AG04449 (cell line): Measurements from ENCODE around the gene TLE4.

Source experiments
- CTCF ChIA-PET: fragments of 350-600 bp; formaldehyde crosslinking; extraction: SDS; loops from one replicate; lab custom pipeline; 2021; ENCODE audit warnings: antibody characterized with exemption; lab: Yijun Ruan, JAX
- POLR2A ChIA-PET: fragments of 400-600, 350-600 bp; formaldehyde crosslinking; extraction: SDS; loops from one replicate; lab custom pipeline; 2020; ENCODE audit warnings: antibody characterized with exemption, inconsistent platforms; lab: Yijun Ruan, JAX
- DNase-seq: peaks from one replicate; pipeline ENCODE4 v3.0.0-alpha.2; 2010; ENCODE audit warnings: low read depth, low spot score
- H3K4me3 ChIP-seq: 2 replicates; pipeline ENCODE4 v1.5.1; 2011; ENCODE audit warnings: low read depth, mild to moderate bottlenecking, control low read depth, low read length
- TF ChIP-seq, protein P1 (sequence below): IDR thresholded peaks from one replicate; pipeline ENCODE4 v1.5.1; 2011; ENCODE audit warnings: mild to moderate bottlenecking, moderate library complexity, low read length, control low read depth, inconsistent platforms; ENCODE audit not compliant: insufficient read depth; ENCODE audit errors: missing control alignments

The TLE4 gene

DNA sequence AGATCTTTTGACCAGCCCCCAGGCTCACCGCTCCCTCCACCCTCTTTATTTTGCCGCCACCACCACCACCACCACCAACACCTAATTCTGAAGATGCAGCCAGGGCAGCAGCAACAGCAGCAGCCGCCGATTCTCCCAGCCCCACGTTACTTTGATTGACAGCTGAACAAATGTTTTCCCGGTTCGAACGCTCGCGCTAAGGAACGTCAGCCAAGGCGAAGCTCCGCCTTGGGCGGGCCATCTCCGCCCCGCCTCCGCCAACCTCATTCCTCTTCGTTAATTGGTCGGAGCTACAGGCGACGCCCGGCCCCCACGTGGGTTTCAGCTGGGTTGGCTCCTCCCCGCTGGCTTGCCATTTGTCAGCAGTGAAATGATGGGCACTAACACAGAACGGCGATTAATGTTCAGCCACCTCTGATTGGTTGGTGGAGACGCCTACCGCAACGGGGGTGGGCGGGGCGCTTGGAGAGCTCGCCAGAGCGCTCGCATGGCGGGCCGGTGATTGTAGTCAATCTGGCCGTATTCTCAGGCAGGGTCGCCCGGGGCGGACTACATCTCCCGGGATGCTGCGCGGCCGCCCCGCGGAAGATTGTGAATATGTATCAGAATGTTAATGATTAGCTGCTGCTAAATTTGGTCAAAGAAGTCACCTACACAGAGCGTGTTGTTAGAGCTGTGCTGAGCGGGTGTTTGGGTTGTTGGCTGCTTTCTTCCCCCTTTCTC, at the start of gene TLE4:
Gene TLE4, plus strand, starts transcription at position 657 of the 723 bp plus-strand sequence. CDS start 826 bp downstream, outside the sequence.
- peak within 1 kb of the TSS; percentile 75 for H3K4me3 ChIP-seq
- ChIA-PET POLR2A (interaction anchor here (0.5 to 2.0 kb wide), 40 partner anchors 8 to 1648 kb away, joined by 3 to 9 read pairs (median 3); no protein-coding TSS in a partner anchor), CTCF (interaction anchor here (1.1 to 2.2 kb wide), 2 partner anchors 433 to 442 kb away, joined by 3 to 7 read pairs; no protein-coding TSS in a partner anchor)
- peak; percentile 100 for DNase-seq
- TF ChIP-seq, protein P1, sequence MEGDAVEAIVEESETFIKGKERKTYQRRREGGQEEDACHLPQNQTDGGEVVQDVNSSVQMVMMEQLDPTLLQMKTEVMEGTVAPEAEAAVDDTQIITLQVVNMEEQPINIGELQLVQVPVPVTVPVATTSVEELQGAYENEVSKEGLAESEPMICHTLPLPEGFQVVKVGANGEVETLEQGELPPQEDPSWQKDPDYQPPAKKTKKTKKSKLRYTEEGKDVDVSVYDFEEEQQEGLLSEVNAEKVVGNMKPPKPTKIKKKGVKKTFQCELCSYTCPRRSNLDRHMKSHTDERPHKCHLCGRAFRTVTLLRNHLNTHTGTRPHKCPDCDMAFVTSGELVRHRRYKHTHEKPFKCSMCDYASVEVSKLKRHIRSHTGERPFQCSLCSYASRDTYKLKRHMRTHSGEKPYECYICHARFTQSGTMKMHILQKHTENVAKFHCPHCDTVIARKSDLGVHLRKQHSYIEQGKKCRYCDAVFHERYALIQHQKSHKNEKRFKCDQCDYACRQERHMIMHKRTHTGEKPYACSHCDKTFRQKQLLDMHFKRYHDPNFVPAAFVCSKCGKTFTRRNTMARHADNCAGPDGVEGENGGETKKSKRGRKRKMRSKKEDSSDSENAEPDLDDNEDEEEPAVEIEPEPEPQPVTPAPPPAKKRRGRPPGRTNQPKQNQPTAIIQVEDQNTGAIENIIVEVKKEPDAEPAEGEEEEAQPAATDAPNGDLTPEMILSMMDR: no peak

DNA sequence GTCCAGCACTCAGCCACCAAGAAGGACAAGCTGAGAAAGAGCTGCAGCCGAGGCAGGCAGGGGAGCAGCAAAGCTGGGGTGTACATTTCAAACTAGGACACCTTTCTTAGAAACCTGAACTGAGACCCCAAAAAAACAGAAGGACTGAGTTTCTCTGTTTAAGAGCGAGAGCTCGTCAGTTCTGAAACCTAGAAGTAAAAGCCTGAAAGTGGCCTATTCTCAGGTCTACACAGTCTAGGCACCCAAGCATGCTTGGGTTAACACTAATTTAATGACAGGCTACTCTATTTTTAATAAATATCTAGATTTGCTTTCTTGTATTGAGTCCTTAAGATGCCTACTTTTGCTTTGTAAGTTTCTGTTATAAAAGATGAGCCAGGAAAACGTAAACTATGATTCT, 49.0 kb upstream of the TLE4 start:
- DNase-seq: no peak
- TF ChIP-seq, protein P1: no peak
- ChIA-PET CTCF (no interaction called here), POLR2A (no interaction called here)
- no peak overlapping the region for H3K4me3 ChIP-seq

DNA sequence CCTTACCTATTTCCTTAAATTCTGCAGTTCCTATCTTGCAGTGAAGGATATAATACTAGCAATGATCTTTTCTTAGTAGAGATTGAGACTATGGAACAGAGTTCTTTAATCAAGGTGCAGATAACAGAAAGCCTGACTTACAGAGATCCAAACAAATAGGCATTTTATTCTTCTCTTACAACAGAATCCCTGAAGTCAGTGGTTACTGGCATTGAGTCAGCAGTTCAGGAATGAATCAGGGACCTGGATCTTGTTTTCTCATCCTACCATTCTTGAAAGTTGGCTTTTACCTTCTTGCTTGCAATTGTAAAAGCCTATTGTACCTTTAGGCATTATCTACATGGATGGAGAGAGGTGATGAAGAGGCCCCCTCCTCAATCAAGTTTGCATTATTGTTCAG, 47.5 kb upstream of the TLE4 start:
- ChIA-PET POLR2A (no interaction called here), CTCF (no interaction called here)
- H3K4me3 ChIP-seq: no peak overlapping the region
- TF ChIP-seq, protein P1: no peak
- no peak for DNase-seq

DNA sequence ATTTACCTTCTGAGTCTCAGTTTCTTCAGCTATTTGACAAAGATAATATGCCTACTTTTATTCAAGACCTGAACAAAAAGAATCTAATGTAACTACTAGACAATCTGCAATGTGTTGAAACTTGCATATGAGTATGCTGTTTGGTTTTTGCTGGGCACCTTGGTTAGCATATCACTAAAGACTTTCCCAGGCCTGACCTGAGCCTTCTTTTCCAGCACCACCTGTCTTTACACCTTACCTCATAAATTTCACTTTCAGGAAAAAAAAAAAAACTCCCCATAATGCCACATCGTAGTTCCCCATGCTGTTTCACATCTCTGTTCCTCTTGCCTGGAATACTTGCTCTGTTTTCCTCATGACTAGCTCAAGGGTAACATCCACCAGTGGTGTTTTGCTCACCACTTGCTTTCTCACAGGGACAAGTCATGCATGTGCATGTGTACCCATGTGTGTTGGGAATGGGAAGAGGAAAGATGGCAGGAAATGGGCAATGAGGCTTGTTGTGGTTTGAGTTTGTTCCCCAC, 45.6 kb upstream of the TLE4 start:
- DNase-seq: no peak
- ChIA-PET POLR2A (no interaction called here), CTCF (no interaction called here)
- no peak overlapping the region for H3K4me3 ChIP-seq
- TF ChIP-seq, protein P1: no peak

DNA sequence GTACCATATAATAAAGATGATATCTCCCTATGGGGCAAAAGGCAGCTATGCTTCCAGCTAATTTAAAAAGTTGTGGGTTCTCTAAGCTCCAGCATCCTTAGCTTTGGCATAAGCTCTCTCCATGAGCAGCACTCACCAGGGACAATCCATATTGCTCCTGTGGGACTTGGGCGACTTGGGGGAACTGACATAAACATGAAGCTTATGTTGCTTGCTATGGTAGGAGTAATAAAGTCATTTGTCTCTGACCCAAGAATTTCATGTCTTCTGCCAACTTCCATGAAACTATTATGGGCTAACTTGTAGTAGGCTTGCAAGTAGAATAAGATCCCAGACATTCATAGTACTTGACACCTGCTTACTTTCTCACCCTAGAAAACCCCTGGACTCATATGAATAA, 36.2 kb upstream of the TLE4 start:
- TF ChIP-seq, protein P1: no peak
- DNase-seq: no peak
- POLR2A ChIA-PET: no interaction called here
- no peak overlapping the region for H3K4me3 ChIP-seq
- CTCF ChIA-PET: no interaction called here

DNA sequence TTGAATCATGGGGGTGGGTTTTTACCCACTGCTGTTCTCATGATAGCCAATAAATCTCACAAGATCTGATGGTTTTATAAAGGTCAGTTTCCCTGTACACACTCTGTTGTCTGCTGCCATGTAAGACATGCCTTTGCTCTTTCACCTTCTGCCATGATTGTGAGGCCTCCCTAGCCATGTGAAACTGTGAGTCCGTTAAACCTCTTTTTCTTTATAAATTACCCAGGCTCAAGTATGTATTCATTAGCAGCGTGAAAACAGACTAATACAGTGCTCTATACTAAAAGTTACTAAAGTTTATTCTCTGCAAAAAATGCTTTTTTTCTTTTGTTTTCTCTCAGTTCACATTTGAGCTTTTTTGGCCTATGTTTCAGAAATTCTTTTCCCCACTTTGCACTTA, 33.9 kb upstream of the TLE4 start:
- POLR2A ChIA-PET: no interaction called here
- no peak overlapping the region for H3K4me3 ChIP-seq

More for the DNA sequence above, 33.9 kb upstream of the TLE4 start:
- CTCF ChIA-PET: interaction anchor here (0.6 kb wide), 1 partner anchor 203 kb away, joined by 3 read pairs; no protein-coding TSS in a partner anchor
- TF ChIP-seq, protein P1: no peak
- no peak for DNase-seq
